Activated CD8-positive, alpha-beta memory T cell treated with anti-CD3 and anti-CD28 coated beads for 4 hours (primary cell): ENCODE measurements around the gene SLC38A8.

ENCODE experiments used
- DNase-seq, 2 donors: peaks; one replicate each; pipeline ENCODE4 v3.0.0-alpha.2; 2020; ENCODE audit warnings: low read depth in 2 of 2

The SLC38A8 gene

DNA sequence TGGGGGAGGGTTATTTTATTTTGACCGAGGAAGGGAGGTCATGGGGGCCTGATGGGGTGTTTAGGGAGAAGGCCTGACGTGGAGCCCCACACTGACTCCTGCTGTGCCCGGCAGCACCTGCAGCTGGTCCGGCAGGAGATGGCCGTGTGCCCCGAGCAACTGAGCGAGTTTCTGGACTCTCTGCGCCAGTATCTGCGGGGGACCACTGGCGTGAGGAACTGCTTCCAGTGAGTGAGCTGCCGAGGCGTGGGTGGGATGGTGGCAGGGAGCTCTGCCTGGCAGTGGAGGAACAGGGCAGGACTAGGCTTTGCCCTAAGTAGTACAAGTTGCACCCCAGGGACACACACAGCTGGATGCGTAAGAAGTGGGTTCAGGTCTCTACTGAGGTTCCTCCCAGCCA is 44.5 kb downstream of the SLC38A8 start:
- no peak for DNase-seq

DNA sequence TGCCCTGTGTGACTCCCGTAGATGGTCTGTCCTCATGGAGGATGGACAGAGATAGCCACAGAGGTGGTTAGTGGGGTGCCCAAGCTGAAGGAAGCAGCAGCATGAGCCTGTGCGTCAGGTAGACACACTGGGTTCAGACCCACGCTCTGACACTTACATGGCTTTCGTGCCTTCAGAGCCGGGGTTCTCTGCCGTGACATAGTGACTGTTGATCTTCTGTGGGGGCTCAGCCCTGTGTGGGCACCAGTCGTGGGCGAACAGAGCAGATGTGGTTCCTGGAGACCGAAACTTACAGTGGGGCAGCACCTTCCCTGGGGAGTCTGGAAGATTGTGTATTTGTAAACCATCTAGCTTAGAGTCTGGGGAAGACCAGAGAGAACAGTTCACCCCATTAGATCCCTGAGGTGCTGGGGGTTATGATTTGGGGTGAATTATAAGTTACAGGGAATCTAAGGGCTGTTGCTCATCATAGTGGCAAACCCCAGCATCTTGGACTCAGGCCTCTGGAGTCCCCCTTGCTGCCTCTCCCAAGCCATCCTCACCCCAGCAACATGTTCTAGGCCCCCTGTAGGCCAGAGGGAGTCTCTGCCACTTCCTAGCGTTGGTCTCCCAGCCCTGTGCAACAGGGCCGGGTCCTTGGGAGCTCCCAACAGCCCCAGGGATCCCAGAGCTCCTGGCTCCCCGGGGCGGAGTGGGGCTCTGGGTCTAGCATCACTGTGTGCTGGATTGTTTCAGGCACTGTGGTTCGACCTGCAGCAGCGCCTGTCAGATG is 45.9 kb downstream of the SLC38A8 start:
- DNase-seq, result no peak

DNA sequence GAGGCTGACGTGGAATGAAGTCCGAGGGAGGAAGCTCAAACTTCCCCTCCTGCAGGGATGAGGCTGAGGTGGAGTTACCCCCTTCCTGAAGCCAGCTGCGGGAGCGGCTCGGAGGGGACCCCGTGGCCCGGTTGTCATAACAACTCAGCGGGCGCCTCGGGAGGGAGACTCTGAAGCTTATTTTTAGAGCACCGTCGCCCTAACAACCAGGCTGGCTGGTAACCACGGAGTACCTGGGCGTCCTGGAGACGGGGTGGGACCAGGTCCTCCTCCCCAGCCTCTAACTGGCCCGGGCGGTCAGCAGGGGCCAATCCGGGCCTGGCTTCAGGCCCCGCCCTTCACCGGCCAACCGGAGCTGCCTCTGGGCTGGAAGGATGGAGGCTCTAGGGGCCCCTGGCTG is 46.8 kb downstream of the SLC38A8 start:
- no peak for DNase-seq

DNA sequence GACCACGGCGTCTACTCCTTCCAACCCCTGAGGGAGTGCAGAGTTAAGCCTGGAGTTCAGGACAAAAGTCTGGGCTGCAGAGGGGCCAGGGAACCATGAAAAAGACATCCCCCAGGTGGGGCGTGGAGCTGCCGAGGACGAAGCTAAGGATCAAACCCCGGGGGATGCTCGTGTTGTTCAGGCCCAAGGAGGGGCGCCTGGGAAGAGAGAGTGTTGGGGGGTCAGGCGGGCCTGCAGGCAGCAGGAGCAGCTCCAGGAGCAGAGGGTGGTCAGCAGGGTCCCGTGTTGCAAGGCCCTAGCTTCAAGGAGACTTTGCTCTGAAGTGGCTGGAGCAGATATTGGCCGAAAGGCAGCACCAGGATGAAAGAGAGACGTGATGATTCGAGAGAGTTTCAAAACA is 47.9 kb downstream of the SLC38A8 start:
- no peak for DNase-seq

DNA sequence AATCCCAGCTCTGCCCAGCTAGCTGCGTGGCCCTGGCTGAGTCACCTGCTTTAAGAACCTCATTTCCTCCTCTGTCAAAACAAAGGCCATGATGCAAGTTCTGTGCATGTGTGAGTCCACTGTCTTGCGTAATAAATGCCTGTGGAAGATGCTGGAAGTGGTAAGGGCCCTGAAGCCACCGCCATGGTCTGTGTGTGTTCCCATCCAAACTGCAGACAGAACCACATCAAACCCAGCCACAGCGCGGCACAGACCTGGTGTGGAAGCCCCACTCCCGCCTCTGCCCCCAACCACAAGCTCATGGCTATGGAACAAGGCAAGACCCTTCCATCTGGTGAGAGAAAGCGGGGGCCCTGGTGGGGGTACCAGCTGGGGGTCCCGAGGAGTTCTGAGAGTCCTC is 48.5 kb downstream of the SLC38A8 start:
- DNase-seq, result no peak

DNA sequence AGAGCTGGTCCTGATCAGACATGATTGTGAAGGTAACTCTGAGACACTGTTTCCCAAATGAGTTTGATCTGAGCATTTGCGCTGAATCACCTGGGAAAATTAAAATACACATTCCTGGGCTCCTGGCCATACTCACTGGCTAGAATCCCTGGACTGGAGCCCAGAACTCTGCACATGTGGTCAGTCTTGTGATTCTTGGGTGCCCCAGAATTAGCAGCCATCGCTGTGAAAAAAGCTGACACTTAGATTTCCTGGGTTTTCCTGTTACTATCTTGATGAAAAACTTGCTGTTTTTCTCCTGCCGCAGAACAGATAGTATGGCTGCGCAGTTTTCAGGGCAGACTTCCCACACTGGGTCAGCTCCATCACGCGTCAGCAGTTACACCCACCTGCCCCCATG is 50.0 kb downstream of the SLC38A8 start:
- DNase-seq, result no peak

DNA sequence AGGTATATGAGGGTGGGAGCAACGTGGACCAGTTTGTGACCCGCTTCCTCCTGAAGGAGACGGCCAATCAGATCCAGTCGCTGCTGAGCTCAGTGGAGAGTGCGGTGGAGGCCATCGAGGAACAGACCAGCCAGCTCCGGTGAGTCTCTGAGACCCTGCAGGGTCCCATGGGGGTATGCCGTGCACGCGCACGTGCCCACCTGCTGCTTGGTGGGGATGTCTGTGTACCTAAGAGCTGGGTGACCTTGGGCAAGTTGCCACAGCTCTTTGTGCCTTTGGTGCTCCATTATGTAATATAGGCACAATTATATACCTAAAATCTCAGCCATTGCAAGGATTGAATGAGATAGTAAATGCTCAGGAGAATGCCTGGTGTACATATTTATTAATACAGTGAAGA is 52.1 kb downstream of the SLC38A8 start:
- DNase-seq, result no peak

DNA sequence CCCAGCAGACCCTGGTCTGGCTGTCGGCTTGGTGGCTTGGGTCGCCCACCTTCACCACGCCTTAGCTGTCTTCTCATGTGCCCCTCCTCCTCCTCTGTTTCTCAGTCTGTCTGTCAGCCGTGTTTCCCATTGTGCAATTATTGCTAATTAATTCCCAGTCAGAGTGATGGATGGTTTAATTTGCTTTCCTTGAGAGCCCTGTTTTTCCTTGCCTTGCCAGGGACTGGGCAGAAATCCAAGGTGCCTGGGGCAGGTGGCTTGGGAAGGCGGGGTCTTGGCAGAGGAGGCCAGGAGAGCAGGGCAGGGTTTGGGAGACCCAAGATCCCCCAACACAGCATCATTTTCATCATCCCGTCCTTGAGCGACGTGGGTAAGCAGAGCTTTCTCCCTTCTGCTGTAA is 53.3 kb downstream of the SLC38A8 start:
- no peak for DNase-seq

DNA sequence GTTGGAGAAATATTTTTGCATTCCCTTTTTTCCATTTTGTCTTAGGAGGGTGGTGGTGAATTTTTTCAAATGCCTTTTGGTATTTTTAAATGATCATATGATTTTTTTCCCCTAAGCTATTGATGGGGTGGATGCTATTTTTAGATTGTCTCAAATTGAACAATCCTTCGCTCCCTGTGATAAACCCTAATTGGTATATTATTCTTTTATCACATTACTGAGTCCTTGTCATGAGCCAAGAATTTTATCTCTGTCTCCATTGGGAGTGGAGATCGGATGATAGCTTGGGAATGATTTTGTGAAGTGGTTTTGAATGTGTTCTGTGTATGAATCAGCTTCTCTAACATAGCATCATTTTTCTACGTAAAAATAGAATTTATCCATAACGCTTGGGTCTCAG is 59.1 kb downstream of the SLC38A8 start:
- no peak for DNase-seq

DNA sequence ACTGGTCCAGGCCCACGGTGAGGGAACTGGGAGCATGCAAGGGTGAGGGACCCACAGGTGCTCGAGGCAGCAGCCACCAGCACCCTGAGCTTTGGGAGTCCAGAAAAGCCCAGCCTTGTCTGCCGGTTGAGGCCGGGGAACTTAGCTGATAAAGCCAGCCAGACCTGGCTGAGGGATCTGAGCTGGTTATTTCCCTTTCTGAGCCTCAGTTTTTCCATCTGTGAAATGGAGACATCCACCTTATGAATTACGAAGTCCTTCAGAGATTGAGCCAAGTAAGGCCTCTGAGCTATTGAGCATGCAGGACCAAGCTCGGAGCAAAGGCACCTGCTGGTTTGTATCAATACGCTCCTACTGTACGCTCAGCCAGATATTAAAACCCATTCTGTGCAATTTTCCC is 60.8 kb downstream of the SLC38A8 start:
- DNase-seq, result no peak

DNA sequence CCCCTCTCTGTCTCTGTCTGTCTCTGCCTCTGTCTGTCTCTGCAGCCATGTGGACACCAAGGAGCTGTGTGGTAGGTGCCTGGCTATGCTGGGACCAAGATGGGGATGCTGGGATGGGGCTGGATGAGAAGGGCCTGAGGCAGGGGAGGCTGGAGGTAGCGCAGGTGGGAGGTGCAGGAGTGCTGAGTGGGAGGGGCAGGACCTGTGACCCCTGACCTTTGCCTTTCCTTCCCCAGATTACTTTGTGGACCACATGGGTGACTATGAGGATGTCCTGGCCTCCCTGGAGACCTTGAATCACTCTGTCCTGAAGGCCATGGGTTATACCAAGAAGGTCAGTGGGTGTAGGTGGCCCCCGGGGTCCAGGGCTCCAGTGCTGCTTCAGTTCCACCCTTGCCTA is 61.8 kb downstream of the SLC38A8 start:
- no peak for DNase-seq

DNA sequence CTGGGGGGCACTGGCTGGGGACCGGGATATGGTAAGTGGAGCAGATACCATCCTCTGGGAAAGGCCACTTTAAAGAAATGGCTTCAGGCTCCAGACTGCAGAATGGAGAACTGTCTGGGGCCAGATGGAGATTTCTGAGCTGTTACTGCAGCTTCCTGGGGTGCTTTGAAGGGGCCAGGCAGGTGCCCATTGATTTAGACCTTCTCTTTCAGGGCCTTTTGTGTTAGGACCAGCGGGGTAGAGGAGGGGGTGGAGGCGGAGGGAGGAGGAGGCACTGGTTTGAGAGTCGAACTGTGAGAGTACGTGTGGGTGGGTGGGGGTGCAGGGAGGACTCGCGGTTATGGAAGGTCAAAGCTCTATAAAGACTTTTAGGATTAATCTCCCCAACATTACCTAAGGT is 63.2 kb downstream of the SLC38A8 start:
- DNase-seq, result no peak

DNA sequence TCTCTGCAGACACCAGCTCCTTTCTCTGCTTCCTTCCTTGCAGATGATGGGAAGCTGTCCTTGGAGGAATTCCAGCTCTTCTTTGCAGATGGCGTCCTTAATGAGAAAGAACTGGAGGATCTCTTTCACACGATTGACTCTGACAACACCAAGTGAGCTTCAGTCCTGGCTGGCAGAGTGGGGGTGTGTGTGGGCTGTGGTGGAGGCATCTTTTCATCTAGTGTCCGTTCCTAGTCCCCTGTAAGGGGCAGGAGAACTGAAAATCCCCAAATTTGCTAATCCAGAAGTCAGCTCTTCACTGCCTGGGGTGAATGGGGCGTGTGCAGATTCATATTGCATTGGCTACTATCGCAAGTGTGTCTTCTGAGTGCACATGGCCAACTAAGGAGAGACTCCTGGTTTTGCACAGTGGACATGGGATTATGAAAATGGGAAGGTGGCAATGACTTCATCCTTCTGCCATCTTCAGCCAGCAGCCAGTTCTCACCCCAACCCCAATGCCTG is 64.1 kb downstream of the SLC38A8 start:
- no peak for DNase-seq

DNA sequence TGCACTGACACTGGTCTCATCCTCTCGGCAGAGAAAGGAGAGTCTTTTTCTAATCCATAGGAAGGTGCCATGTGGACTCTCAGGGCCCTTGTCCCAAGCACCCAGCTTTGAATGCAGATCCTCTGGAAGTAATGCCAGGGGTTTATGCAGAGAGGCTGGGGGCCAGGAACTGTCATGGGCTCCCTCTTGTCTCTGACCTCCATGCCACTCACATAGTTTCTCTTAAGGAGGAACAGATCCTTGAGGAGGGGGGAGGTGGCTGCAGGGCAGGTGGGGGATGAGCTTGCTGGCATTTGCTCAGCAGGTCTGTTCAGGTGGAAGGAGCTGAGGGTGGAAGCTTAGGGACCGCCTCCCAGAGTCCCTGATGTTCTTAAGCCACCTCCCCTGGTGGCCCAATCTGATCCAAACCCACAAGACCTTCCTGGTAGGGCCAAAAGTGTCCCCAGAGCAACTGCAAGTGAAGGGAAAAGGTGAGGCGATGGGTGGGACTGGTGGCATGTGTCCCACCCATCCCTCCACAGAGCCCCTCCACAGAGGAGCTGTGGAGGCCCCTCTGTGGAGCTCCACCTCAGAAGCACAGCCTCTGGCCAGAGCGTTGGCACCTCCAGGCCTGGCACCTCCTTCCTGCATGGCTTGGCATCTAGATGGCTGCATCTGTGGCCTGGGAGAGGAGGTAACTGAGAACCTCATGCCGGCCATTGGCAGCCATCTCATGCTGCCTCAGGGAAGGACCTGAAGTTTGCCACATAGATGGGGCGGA is 65.4 kb downstream of the SLC38A8 start:
- no peak for DNase-seq

DNA sequence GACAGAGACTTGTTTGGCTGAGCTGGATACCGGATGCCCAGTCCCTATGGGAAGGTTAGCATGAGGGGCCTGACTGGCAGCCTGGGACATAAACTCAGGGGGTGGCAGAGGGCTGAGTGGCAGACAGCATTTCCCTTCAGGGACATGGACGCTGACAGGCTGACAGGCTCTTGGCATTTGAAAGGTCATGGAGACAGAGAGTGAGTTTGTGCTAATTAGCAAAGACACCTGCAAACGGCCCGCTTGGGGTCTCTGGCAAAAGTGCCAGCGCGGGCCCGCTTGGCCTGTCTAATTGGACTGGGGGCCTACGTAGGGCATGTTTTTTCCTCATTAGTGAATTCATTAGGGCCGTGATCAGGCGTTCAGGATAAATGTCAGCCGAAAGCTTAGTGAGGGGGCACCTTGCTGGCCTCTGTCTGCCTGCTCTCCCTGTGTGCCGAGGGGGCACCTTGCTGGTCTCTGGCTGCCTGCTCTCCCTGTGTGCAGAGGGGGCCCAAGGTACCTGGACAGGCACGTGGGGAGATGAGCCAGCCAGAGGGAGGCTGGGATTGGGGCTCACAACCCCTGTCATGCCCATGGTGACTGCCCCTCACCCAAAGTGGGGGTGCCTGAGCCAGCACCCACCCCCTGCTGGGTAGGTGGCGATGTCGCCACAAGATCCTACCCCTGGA is 66.9 kb downstream of the SLC38A8 start:
- DNase-seq, result no peak

DNA sequence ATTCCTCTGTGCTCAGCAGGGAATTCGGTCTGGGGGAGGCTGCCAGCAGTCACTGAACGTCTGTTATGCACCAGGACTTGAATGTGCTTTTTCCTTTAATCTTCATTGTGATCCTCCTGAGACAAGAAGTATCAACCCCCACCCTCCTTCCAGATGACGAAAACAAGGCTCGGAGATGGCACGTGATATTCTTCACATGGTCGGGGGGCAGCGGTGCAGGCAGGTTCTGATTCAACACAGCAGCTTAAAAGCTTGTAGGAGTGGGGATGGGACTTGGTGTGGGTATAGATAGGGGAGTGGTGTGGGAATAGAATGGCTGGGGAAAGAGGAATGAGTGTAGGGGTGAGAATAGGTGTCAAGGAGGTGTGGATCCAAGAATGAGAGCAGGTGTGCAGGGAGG is 68.1 kb downstream of the SLC38A8 start:
- DNase-seq, result no peak

DNA sequence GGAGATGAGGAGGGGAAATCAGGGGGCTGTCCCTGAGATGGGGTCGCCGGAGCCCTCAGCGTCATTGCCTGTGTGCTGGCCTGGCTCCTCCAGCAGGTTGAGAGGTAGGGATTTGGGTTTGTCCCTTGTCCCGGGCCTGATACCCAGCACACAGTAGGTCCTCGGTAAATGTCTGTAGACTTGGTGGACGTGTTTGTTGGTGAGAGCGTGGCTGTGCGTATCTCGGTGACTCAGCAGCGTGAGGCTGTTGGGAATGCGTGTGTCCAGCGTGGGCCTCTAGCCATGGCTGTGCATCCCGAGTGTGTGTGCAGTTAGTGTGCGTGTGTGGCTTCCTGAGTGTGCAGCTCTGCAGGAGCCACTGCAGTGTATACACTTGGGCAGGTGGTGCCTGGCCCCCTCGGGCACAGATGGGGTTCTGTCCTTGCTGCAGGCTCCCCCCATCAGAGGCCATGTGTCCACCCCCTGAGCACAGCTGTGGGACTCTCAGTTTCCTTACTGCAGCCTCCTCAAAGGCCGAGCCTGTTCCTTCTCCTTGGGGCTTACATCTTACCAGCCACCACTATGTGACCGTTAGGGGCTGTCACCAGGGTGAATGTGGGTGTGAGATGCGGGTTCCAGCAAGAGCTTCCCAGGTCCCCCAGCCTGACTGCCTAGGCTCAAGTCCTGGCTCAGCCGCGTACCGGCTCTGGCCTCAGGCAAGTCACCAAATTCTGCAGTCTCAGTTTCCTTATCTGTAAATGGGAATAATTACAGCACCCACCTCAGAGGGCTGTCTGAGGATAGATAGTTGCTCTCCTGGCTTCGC is 68.8 kb downstream of the SLC38A8 start:
- DNase-seq, result no peak

DNA sequence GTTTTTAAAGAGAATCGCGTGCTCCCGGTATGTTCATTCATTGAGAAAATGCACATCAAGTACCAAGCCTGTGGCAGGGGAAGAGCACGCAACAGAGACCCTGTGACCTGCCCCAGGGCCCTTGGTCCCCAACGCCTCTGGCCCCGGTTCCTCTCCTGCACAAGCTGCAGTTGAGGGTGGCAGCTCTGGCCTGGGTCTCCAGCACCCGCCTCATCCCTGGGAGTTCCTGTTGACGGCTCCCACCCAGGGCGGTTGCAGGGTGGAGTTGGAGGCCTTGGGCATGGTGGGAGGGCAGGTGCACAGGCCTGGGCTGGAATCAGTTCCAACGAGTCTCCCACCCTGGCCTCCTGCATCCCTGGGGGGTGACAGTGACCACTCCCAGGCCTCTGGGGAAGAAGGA is 69.5 kb downstream of the SLC38A8 start:
- DNase-seq, result no peak

DNA sequence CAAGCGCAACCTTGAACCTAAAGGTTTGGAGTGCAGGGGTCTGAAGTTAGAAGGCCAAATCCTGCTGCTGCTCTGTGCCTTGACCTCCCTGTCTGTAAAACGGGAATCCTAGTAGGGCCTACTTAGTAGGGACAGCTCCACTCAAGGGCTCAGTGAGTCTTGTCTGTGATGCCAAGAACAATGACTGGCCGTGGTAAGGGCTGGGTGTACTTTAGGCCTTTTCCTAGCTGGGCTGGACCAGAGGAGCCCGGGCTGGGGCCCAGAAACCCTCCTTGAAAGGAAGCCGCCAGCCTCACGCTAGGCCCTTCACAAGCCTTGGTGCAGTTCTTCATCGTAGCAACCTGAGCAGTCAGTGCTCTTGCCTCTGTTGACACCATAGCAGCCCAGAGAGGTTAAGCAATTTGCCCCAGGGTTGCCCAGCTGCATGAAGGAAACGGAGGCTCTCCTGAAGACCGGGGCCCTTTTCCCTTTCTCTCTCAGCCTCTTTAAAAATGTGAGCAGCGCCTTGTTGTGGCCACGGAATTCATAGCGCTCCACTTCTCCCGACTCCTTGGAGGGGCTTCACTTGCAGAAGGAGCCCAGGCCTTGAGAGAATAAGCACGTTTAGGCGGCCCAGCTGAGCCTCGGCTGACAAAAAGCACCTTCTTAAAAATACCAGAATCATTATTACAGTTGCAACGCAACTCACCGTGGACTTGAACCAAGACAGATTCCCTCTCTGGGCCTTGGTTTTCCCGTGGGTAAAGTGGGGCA is 70.2 kb downstream of the SLC38A8 start:
- DNase-seq, result no peak

DNA sequence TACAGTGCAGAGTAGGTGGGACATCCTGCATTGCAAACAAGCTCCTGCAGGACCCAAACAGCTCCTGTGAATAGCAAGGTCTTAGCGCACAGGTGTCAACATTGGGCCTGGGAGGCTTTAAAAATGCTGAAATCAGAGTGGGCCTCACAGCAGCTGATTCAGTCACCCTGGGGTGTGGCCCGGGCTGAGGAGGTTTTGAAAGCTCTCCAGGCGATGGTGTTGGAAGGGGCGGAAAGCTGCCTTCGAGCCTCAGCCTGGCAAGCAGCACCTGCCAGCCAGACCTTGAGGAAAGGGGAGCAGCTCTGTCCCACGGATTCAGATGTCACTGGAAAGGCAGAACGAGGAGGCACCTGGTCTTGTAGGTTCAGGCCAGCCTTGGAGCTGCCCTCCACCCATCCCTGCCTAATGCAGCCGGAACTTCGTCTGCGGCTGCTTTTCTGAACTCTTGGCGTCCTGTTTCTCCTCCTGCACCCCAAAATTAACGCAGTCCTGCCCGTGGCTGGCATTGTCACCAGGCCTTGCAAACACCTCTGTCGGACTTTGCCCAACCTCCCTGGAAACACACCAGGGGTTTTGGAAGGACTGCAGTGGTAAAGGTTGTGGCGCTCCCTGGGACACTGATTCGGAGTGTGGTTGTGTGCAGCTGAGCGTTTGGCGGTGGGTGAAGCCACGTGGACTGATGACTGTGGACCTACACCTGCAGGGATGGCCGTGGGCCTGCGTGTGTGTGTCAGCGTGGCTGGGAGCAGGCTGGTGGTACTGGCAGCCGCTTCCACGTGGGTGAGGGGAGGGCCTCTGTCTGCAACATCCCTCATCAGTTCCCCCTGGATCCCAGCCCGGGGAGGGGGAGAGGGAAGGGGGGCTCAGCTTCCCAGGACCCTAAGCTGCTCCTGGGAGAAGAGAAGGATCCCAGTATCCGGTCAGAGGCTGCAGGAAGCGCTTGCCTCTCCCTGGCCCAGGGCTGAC is 71.1 kb downstream of the SLC38A8 start:
- no peak for DNase-seq
